AG04450 (cell line): ENCODE data around the gene ITGB5. TPM values are rescaled to one million over a fixed set of nuclear protein-coding genes. Genes with fewer than 3 reads are reported as not detected.

ENCODE experiments used
- CTCF ChIA-PET: fragments of 300-600, 350-600 bp; formaldehyde crosslinking; extraction: SDS; loops from one replicate; lab custom pipeline; 2022; ENCODE audit warnings: antibody characterized with exemption, inconsistent platforms; lab: Charles Lee
- POLR2A ChIA-PET: fragments of 350-600 bp; formaldehyde crosslinking; extraction: SDS; loops from one replicate; lab custom pipeline; 2021; ENCODE audit warnings: antibody characterized with exemption, inconsistent platforms; lab: Yijun Ruan, JAX
- DNase-seq: peaks from one replicate; pipeline ENCODE4 v3.0.0-alpha.2; 2011; ENCODE audit warnings: low read depth, low spot score
- H3K27ac ChIP-seq: one replicate; pipeline ENCODE4 v1.5.1; 2012; ENCODE audit warnings: low read depth, low read length, control low read depth
- H3K27me3 ChIP-seq: one replicate; pipeline ENCODE4 v1.6.0; 2012; ENCODE audit warnings: low read length; ENCODE audit not compliant: control insufficient read depth, insufficient read depth
- H3K4me3 ChIP-seq: 2 replicates; pipeline ENCODE4 v1.5.1; 2011; ENCODE audit warnings: mild to moderate bottlenecking, low read depth, low read length, control low read depth
- H3K9me3 ChIP-seq: 2 replicates; pipeline ENCODE4 v1.5.1; 2012; ENCODE audit warnings: low read length; ENCODE audit not compliant: control insufficient read depth, insufficient read depth
- polyA plus RNA-seq: library from polyadenylated mRNA; depleted of rRNA; stranded (reverse); fragments of >200 nt; gene quantifications from 2 replicates; pipeline ENCODE4 v1.2.3, GENCODE V29; 2011
- TF ChIP-seq, protein P1 (sequence below): IDR thresholded peaks from 2 replicates; pipeline ENCODE4 v1.5.1; 2011; ENCODE audit warnings: low read depth, low read length, control low read depth, inconsistent platforms

ITGB5 gene
- polyA plus RNA-seq, 1 experiment, result 127 TPM

DNA sequence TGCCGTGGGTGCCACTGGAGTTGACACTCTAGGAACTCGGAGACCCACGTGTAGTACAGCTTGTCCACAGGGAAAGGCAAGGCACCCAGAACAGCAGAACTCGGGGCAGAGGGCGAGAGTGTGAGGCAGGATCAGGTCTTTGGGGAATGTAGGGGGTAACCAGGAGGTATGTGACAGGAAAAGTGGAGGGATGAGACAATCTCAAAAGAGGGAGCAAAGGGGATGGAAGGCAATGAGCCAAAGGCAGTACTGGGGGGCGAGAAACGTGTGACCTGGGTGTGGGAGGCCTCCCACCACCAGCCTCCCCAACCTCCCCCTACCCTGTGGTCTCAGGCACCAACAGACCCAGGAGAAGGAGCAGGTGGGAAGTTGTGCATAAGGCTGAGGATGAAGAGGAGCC is 108.0 kb downstream of the ITGB5 start:
- H3K27ac ChIP-seq, result no peak overlapping the region

DNA sequence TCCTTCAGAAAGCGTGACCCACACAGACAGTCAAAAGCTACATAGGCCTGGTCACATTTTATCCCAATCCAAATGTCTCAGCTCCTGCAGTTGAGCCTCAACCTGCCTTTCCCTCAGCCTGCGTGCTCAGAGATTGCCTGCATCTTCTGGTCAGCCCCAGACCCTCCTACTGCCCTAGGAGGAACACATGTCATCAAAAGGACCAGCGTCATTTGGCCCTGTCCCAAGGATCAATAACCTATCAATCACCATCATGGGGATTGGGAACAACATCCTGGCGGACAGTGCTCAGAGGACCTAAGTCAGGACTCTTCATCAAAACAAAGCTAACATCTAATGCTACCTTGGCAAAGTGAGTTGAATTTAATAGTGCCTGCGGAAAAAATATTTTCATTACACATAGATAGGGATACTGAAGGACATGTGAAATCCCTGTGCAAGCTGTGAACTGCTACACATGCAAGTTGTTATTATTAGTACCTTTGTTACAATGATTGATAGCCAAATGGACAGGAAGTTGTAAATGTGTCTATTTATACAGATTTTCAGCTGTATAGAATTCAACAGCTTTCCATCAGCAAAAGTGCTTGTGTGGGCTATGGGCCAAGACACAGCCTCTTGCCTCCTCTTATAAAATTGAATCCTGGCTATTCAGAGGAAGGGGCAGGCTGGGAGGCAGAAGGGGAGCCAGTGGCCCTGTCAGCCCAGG is 109.2 kb downstream of the ITGB5 start:
- no peak overlapping the region for H3K27ac ChIP-seq
- H3K4me3 ChIP-seq, result no peak overlapping the region
- H3K9me3 ChIP-seq, result no peaks in the 10 kb centered on the region
- TF ChIP-seq, protein P1, sequence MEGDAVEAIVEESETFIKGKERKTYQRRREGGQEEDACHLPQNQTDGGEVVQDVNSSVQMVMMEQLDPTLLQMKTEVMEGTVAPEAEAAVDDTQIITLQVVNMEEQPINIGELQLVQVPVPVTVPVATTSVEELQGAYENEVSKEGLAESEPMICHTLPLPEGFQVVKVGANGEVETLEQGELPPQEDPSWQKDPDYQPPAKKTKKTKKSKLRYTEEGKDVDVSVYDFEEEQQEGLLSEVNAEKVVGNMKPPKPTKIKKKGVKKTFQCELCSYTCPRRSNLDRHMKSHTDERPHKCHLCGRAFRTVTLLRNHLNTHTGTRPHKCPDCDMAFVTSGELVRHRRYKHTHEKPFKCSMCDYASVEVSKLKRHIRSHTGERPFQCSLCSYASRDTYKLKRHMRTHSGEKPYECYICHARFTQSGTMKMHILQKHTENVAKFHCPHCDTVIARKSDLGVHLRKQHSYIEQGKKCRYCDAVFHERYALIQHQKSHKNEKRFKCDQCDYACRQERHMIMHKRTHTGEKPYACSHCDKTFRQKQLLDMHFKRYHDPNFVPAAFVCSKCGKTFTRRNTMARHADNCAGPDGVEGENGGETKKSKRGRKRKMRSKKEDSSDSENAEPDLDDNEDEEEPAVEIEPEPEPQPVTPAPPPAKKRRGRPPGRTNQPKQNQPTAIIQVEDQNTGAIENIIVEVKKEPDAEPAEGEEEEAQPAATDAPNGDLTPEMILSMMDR, result no peak
- ChIA-PET POLR2A (no interaction called here), CTCF (interaction anchor here (1.0 to 3.7 kb wide), 3 partner anchors 9 to 124 kb away, joined by 4 to 23 read pairs (median 10); no protein-coding TSS in a partner anchor)
- no peak for DNase-seq
- no peaks in the 10 kb centered on the region for H3K27me3 ChIP-seq

More for the DNA sequence above, 108.0 kb downstream of the ITGB5 start:
- DNase-seq, result no peak
- POLR2A ChIA-PET, result interaction anchor here (1.3 kb wide), 1 partner anchor 13 kb away, joined by 3 read pairs; no protein-coding TSS in a partner anchor
- Histone ChIP-seq H3K9me3 (no peaks in the 10 kb centered on the region), H3K4me3 (no peak overlapping the region), H3K27me3 (no peaks in the 10 kb centered on the region)
- CTCF ChIA-PET, result interaction anchor here (2.2 to 3.7 kb wide), 2 partner anchors 18 to 123 kb away, joined by 9 to 23 read pairs; no protein-coding TSS in a partner anchor
- TF ChIP-seq, protein P1, result no peak

DNA sequence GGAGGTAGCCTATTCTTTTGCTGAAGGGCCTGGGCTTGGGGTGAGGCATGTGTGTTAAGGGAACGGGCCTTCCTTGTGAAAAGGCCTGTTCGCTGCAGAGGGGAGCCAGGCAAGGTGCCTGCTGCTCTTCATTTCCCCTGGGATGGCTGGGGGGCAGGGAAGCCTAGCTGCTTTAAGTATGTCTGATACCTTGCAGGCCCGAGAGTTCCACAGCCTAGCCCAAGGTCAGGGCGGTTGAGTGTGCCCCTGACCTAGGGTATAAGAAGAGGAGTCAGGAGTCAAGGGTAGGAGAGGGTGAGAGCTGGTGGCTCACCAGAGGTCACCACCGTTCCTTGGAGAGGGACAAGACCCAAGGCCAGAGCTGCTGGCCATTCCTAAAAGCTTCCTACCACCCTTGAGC is 110.3 kb downstream of the ITGB5 start:
- Histone ChIP-seq H3K27me3 (no peaks in the 10 kb centered on the region), H3K9me3 (no peaks in the 10 kb centered on the region), H3K4me3 (no peak overlapping the region), H3K27ac (no peak overlapping the region)
- DNase-seq, result no peak
- CTCF ChIA-PET, result no interaction called here
- POLR2A ChIA-PET, result interaction anchor here (0.6 kb wide), 1 partner anchor 45 kb away, joined by 3 read pairs; no protein-coding TSS in a partner anchor
- TF ChIP-seq, protein P1, result no peak

DNA sequence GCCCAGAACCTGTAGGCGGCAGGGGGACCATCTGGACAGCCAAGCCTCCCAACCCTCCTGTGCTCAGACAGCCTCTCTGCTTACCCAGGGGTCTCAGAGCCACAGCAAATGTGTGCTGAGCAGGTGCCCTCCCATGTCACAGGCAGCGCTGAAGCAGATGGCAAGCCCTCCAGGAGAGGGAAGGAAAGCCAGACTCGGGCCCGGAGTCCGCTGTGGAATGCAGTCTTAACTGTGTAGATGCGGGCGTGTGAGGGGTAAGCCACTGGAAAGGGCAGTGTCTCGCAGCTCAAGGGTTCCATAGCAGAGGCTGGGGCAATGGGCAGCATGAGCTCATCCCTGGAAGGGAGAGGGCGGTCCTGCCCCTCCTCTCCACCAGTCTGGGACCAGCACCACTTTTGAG is 111.3 kb downstream of the ITGB5 start:
- DNase-seq, result no peak
- Histone ChIP-seq H3K9me3 (no peaks in the 10 kb centered on the region), H3K4me3 (no peak overlapping the region), H3K27ac (no peak overlapping the region), H3K27me3 (no peaks in the 10 kb centered on the region)
- TF ChIP-seq, protein P1, result no peak
- ChIA-PET POLR2A (no interaction called here), CTCF (no interaction called here)

DNA sequence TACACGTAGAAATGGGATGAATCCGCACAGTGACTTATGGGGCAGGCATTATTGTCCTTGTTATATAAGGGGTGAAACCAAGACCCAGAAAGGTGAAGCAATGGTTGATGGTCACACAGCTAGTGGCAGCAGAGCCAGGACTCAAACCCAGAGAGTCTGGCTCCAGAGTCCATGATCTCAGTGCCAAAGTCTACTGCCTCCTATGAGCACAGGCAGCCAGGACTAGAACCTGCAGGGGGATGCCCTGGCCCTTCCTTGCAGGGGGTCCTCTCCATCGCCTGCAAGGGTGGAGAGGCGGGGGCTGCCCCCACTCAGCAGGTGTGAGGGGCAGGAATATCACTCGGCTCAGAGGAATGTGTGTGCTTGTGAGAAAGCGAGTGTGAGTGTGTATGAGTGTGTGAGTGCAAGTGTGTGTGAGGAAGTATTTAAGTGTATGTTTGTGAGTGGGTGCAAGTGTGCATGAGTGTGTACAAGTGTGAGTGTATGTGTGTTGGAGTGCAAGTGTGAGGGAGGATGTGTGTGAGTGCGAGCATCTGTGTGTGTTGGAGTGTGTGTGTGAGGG is 112.2 kb downstream of the ITGB5 start:
- Histone ChIP-seq H3K27ac (peak overlapping the region; percentile 81), H3K4me3 (no peak overlapping the region), H3K27me3 (no peaks in the 10 kb centered on the region), H3K9me3 (no peaks in the 10 kb centered on the region)
- ChIA-PET POLR2A (interaction anchor here (0.6 to 0.9 kb wide), 2 partner anchors 17 to 58 kb away, joined by 3 to 7 read pairs; no protein-coding TSS in a partner anchor), CTCF (interaction anchor here (1.0 to 1.4 kb wide), 3 partner anchors 13 to 127 kb away, joined by 3 to 5 read pairs (median 4); no protein-coding TSS in a partner anchor)
- TF ChIP-seq, protein P1, result no peak
- no peak for DNase-seq
